MCF 10A (cell line): ENCODE measurements around the gene MINDY1. TPM values are rescaled to one million over a fixed set of nuclear protein-coding genes. Genes with fewer than 3 reads are reported as not detected.

Experiments
- BruUV-seq: library from RNA; stranded (reverse); fragments of 400-500 nt; replicated peaks from 2 replicates; lab custom pipeline; 2021; lab: Mats Ljungman, UMichigan
- CTCF ChIA-PET: fragments of 300-600 bp; sonication (Branson Sonifier 250); formaldehyde crosslinking; extraction: SDS; loops from one replicate; lab custom pipeline; 2021; ENCODE audit warnings: antibody characterized with exemption, inconsistent platforms; lab: Yijun Ruan, JAX
- POLR2A ChIA-PET: fragments of 300-600, 350-650 bp; sonication (Branson Sonifier 250); formaldehyde crosslinking; extraction: SDS; loops from one replicate; lab custom pipeline; 2020; ENCODE audit warnings: antibody characterized with exemption, inconsistent platforms; lab: Yijun Ruan, JAX
- DNase-seq: peaks from one replicate; pipeline ENCODE4 v3.0.0-alpha.2; 2018; ENCODE audit not compliant: unreplicated experiment
- H3K27ac Mint-ChIP-seq: one replicate; pipeline ENCODE4 v1.8.0; 2022; ENCODE audit warnings: mild to moderate bottlenecking, low read depth, mixed read lengths; ENCODE audit not compliant: unreplicated experiment
- H3K27me3 Mint-ChIP-seq: one replicate; pipeline ENCODE4 v1.8.0; 2022; ENCODE audit warnings: mixed read lengths; ENCODE audit not compliant: insufficient read depth, unreplicated experiment
- H3K36me3 Mint-ChIP-seq: one replicate; pipeline ENCODE4 v1.8.0; 2022; ENCODE audit warnings: mild to moderate bottlenecking, moderate library complexity, mixed read lengths; ENCODE audit not compliant: insufficient read depth, unreplicated experiment
- H3K4me1 Mint-ChIP-seq: one replicate; pipeline ENCODE4 v1.8.0; 2022; ENCODE audit warnings: mixed read lengths; ENCODE audit not compliant: insufficient read depth, unreplicated experiment
- H3K4me3 Mint-ChIP-seq: one replicate; pipeline ENCODE4 v1.8.0; 2022; ENCODE audit warnings: mild to moderate bottlenecking, moderate library complexity, mixed read lengths; ENCODE audit not compliant: unreplicated experiment
- H3K9me3 Mint-ChIP-seq: one replicate; pipeline ENCODE4 v1.8.0; 2022; ENCODE audit warnings: mixed read lengths; ENCODE audit not compliant: unreplicated experiment
- CTCF ChIP-seq: fragments of 200-600 bp; IDR thresholded peaks from one replicate; pipeline ENCODE4 v1.8.0; 2022; ENCODE audit warnings: antibody characterized with exemption, mild to moderate bottlenecking; ENCODE audit not compliant: unreplicated experiment
- intact Hi-C: fragments of 100-400 bp; cut with micrococcal nuclease; formaldehyde crosslinking; loops from 2 replicates; pipeline ENCODE4 v1.14.1; 2022
- total RNA-seq: library from RNA; stranded (reverse); gene quantifications from 2 replicates; pipeline ENCODE4 v1.2.3, GENCODE V29; 2022

The MINDY1 gene
- total RNA-seq, 1 experiment from 2014 or later: 8.9 TPM

GRCh38 chr1:150999051-150999674, 7.5 kb downstream of the MINDY1 start:
- BruUV-seq: no TSS peak
- H3K27ac Mint-ChIP-seq: no peak overlapping the region
- peaks cover 23% of the 10 kb centered on the region for H3K36me3 Mint-ChIP-seq
- CTCF ChIA-PET: interaction anchor here (0.6 to 12.4 kb wide), 16 partner anchors 13 to 1057 kb away, joined by 3 to 302 read pairs (median 4); partner anchors contain the start of genes ANXA9, CERS2 and GABPB2
- H3K4me3 Mint-ChIP-seq: no peak overlapping the region
- no peaks in the 10 kb centered on the region for H3K9me3 Mint-ChIP-seq
- DNase-seq: no peak
- intact Hi-C loops: loop anchor here (5.0 kb wide), 1 partner anchor 377 kb away; no protein-coding TSS in a partner anchor
- no peak for TF ChIP-seq CTCF
- no peaks in the 10 kb centered on the region for H3K27me3 Mint-ChIP-seq
- peaks cover 13% of the 10 kb centered on the region for H3K4me1 Mint-ChIP-seq
- POLR2A ChIA-PET: interaction anchor here (0.5 to 6.2 kb wide), 7 partner anchors 7 to 190 kb away, joined by 3 to 61 read pairs (median 3); partner anchors contain the start of genes MINDY1 and VPS72

GRCh38 chr1:150997949-150998348, 8.8 kb downstream of the MINDY1 start:
- ChIA-PET POLR2A (interaction anchor here (0.8 to 6.2 kb wide), 5 partner anchors 8 to 634 kb away, joined by 3 to 61 read pairs (median 3); partner anchors contain the start of genes MINDY1, RPRD2 and VPS72), CTCF (interaction anchor here (0.5 to 12.4 kb wide), 7 partner anchors 8 to 311 kb away, joined by 3 to 302 read pairs (median 4); partner anchors contain the start of genes ANXA9, CERS2 and MINDY1)
- Mint-ChIP-seq H3K9me3 (no peaks in the 10 kb centered on the region), H3K27ac (no peak overlapping the region), H3K4me3 (no peak overlapping the region), H3K36me3 (peaks cover 23% of the 10 kb centered on the region), H3K4me1 (peaks cover 9% of the 10 kb centered on the region), H3K27me3 (no peaks in the 10 kb centered on the region)
- no TSS peak for BruUV-seq
- TF ChIP-seq CTCF: no peak
- intact Hi-C loops: loop anchor here (5.0 kb wide), 1 partner anchor 376 kb away; no protein-coding TSS in a partner anchor
- no peak for DNase-seq

GRCh38 chr1:150997126-150997872, 9.4 kb downstream of the MINDY1 start:
- intact Hi-C loops: loop anchor here (5.0 kb wide), 1 partner anchor 375 kb away; no protein-coding TSS in a partner anchor
- H3K27ac Mint-ChIP-seq: no peak overlapping the region
- H3K27me3 Mint-ChIP-seq: no peaks in the 10 kb centered on the region
- no peak for TF ChIP-seq CTCF
- ChIA-PET POLR2A (interaction anchor here (0.5 to 6.2 kb wide), 8 partner anchors 8 to 633 kb away, joined by 3 to 61 read pairs (median 3); partner anchors contain the start of genes ANXA9, MINDY1 and RPRD2), CTCF (interaction anchor here (0.5 to 12.4 kb wide), 15 partner anchors 8 to 608 kb away, joined by 3 to 302 read pairs (median 6); partner anchors contain the start of genes ANXA9, CERS2 and MINDY1)
- H3K4me3 Mint-ChIP-seq: no peak overlapping the region
- peaks cover 5% of the 10 kb centered on the region for H3K4me1 Mint-ChIP-seq
- peaks cover 23% of the 10 kb centered on the region for H3K36me3 Mint-ChIP-seq
- BruUV-seq: no TSS peak
- H3K9me3 Mint-ChIP-seq: no peaks in the 10 kb centered on the region
- no peak for DNase-seq
